Activated CD4-positive, alpha-beta T cell treated with anti-CD3 and anti-CD28 coated beads, Interleukin-2, Interleukin-6, amounts not matched to agents 100 ng/mL and 50 ng/mL, durations not matched to agents 16 hours and 8 hours (primary cell): ENCODE results near the gene SHANK3.

Source experiments
- DNase-seq: peaks from one replicate; pipeline ENCODE4 v3.0.0-alpha.2; 2020

Gene SHANK3

GRCh38 chr22:50700387-50701075 is 27.9 kb downstream of the SHANK3 start:
- no peak for DNase-seq

GRCh38 chr22:50701076-50701419 is 28.4 kb downstream of the SHANK3 start:
- no peak for DNase-seq

GRCh38 chr22:50701428-50702154 is 29.0 kb downstream of the SHANK3 start:
- DNase-seq = no peak

GRCh38 chr22:50702261-50702671 is 29.6 kb downstream of the SHANK3 start:
- DNase-seq = peak; percentile 14

GRCh38 chr22:50702821-50703725 is 30.4 kb downstream of the SHANK3 start:
- DNase-seq = no peak

- DNase-seq = no peak
Observed at GRCh38 chr22:50703726-50704509, 31.3 kb downstream of the SHANK3 start.

GRCh38 chr22:50704510-50705218 is 32.0 kb downstream of the SHANK3 start:
- no peak for DNase-seq

- DNase-seq = no peak
Observed at GRCh38 chr22:50705219-50705691, 32.6 kb downstream of the SHANK3 start.

GRCh38 chr22:50705851-50706351 is 33.3 kb downstream of the SHANK3 start:
- DNase-seq = no peak

- no peak for DNase-seq
Observed at GRCh38 chr22:50706481-50707125, 34.0 kb downstream of the SHANK3 start.

- DNase-seq = no peak
Observed at GRCh38 chr22:50708474-50708873, 35.9 kb downstream of the SHANK3 start.

- no peak for DNase-seq
Observed at GRCh38 chr22:50708996-50709395, 36.4 kb downstream of the SHANK3 start.

GRCh38 chr22:50710221-50710620 is 37.6 kb downstream of the SHANK3 start:
- DNase-seq = no peak

GRCh38 chr22:50710886-50711285 is 38.3 kb downstream of the SHANK3 start:
- no peak for DNase-seq

- no peak for DNase-seq
Observed at GRCh38 chr22:50711446-50712340, 39.1 kb downstream of the SHANK3 start.

- no peak for DNase-seq
Observed at GRCh38 chr22:50712341-50713007, 39.9 kb downstream of the SHANK3 start.

- DNase-seq = no peak
Observed at GRCh38 chr22:50713008-50713385, 40.4 kb downstream of the SHANK3 start.

GRCh38 chr22:50713571-50714056 is 41.0 kb downstream of the SHANK3 start:
- no peak for DNase-seq

- DNase-seq = no peak
Observed at GRCh38 chr22:50714150-50714549, 41.5 kb downstream of the SHANK3 start.
